HG03342 (cell line): Measurements from ENCODE around the gene RBFOX1.

Source experiments
- ATAC-seq: cut with Tn5 transposase; IDR thresholded peaks from one replicate; pipeline ENCODE4 v1.9.1; 2021; ENCODE audit warnings: mild to moderate bottlenecking, moderate library complexity; ENCODE audit not compliant: unreplicated experiment

RBFOX1 gene

DNA sequence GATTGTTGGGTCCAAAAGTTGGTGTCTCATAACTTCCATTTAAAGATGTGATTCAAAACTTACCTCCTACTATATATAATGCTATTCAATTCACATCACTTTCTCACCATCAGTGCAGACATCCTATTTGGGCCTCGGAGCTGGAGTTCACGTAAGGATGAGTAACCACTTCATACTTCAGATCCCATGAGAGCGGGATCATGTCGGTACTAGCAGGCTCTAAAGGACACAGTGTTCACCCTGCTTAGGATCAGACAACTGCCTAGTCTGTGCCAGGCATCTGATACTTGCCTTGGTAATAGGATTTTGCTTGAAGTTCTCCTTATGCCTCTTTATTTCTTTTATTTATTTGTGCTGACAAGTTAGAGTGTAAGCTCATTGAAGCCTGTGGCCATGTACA lies 39.5 kb downstream of the RBFOX1 start:
- no peak for ATAC-seq

DNA sequence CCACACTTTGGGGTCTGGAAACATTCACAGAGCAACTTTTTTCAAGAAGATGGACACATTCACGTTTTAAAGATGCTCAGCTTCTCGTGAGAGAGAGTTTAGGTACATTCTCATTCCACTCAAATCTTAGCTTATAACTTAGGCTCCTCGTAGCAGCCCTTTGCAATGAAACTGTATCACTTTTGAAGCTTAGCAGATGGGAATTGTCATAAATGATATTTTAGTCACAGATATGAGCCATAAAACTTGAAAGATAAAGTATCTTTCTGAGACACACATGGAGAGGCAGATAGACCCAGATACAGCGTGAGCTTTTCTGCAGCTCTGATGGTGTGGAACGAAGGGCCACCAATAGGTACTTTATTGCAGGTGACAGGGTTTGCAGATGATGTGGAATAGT lies 41.1 kb downstream of the RBFOX1 start:
- no peak for ATAC-seq

DNA sequence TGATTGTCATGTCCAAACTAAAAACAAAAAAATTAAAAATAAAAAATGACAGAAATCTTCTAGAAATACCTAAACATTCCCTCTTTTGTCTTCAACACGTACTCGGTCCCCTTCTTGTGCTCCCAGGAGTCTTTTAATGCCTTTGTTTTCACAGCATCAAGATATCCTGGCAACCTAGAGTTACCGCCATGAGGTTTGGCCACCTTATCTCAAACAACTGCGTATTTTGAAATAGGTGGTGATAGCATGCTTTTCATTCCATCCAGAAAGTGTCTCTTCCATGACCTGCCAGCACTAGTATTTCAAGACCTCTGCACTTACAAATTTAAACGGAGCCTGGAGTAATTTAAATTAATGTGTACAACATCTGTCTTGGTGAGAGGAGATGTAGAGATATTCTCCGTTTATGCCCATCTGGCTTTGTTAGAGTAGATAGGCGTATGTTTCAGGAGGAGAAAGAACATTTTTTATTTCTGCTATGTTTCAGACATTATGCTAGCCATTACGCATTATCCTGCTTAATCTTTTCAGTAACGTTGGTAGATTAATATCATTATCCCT lies 42.0 kb downstream of the RBFOX1 start:
- no peak for ATAC-seq

DNA sequence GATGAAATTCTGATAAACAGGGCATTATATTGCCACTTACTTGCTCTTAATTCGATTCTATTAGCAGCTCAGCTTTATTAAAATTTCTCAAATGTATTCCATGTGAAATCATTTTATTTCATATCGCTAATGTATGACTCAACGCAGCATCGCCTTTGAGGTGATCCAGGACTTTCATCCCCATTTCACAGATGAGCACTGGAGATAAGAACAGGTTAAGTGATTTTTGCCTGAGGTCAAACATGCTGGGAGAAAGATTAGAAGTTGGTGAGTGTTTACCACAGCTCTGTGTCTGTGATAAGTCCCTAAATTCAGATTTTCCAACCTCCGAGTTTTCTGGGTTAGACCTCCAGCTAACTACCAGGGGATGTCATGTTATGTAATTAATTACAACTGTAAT lies 43.6 kb downstream of the RBFOX1 start:
- ATAC-seq = no peak

DNA sequence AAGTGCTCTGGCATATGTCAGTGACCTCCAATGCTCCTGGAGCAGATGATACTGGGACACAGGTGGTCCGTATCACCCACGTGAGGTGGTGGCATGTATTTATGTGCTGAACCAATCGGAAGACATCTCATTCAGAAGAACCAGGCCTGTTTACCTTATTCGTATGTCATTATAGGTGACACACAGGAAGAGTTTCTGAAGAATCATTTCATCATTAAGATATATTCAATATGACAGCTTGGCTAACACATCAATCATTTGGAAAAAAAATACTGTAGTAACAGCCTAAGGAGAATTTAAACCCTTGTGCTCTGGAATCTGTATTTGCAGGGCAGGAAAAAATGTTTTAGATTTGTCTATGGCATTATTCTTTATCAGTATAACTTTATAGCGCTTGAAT lies 44.6 kb downstream of the RBFOX1 start:
- ATAC-seq = no peak

DNA sequence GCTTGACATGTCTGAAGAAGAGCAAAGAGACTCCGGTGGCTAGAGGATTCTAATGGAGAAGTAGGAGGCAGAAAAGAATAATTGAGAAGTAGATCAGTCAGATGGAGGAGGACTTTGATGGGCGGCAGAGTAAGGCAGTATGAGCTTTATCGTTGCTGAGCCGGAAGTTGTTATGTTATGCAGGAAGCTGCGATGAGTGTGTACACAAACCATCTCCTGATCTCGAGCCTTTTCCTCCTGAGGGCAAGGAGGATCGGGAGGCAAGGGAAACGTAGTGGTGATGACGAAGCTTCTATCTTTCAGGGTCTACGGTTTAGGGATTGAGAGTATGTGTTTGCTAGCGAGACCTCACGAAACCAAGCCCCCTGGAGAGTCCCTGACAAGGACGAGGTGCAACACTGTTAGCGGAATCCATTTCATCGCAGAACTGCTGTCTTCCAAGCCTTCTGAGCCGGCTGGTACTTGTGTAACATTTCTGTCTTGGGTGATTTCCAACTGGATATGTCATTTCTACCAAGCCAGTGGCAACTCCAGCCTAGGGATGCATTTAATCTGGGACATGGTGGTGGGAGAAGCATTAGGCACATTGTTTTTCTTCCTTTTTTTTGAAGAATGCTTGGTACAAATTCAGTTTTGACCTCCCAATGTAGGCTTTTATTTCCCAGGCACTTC lies 45.5 kb downstream of the RBFOX1 start:
- no peak for ATAC-seq

DNA sequence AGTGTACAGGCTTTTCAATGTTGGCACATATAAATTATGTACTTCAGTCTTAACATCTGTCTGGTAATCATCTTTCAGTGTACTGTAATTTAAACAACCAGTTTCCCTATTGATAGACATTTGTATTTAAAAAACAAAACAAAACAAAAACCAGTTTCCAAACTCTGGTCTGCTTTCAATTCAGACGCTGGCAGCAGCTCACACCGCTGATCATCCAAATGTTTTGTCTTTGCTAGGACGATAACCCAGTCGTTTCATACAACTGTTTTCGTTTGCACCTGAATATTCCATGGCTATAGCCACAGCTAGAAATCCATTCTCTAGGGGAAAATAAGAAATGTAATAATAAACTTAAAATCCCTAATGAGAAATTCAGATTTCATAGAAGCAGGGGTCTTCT lies 47.8 kb downstream of the RBFOX1 start:
- ATAC-seq = no peak

DNA sequence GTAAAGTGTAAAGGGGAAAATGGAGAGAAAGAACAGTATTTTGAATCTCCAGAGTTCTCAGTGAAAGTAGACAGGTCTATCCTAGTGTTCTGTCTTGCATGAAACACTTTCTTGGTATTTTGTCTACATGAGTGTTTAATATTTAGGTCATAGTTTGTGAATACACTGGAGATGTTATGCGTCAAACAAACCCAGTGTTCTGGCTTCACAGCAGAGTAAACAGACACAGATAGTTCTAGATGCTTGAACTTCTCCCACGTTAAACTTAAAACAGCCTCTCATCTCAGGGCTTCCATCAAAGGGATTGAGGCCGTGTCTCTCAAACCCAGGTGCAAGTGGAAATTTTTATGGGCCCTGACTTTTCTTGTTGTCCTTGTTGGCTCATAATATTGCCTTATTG lies 48.3 kb downstream of the RBFOX1 start:
- ATAC-seq = no peak

DNA sequence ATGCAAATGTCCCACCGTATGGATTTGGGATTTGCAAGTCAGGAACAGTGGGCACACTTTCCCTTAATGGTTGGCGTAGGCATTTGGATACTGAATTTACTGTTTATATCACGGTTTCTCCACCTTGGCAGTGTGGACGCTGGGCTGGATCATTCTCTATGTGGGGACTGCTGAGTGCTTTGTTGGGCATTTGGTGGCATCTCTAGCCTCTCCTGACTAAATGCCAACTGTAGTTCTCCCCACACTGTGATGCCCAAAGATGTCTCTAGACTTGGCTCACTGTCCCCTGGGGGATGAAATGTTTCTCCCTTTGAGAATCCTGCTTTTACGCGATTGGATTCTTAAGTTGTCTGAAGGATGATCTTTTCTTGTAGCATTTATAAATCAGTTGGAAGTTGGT lies 49.0 kb downstream of the RBFOX1 start:
- ATAC-seq = no peak

DNA sequence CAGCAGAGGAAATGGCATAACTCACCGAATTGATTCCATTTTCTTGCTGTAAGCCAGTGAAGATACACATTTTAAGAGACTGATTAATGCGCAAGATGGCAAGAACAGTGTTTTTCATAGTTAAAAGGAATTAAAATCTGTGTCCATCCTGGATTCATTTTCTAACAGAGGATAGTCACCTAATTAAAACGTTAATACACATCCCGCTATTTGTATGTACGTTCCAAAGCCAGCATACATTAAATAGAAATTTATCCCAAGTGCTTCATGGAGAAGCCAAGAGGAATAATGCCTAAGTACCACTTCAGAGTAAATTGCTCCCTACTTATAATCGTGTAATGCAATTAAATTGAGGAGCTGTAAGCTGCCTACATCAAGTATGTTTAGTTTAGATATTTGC lies 49.9 kb downstream of the RBFOX1 start:
- no peak for ATAC-seq

DNA sequence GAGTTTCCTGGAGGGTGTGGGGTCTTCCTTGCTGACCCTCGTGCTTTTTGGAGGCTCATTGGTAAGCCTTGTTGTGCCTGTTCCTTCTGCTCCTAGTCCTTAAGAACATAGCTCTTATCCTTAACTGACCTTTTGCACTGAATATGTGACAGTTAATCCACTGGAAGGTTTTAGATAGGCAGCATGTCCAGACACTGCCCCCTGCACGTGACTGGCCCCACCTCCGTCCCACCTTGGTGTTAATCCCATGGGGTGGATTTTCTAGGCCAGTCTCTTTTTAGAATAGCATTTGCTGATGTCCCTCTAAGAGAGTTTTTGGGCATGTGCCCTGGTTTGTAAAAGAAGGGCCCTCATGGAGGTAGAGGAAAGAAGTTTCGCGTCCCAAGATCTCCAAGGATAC lies 58.3 kb downstream of the RBFOX1 start:
- no peak for ATAC-seq

DNA sequence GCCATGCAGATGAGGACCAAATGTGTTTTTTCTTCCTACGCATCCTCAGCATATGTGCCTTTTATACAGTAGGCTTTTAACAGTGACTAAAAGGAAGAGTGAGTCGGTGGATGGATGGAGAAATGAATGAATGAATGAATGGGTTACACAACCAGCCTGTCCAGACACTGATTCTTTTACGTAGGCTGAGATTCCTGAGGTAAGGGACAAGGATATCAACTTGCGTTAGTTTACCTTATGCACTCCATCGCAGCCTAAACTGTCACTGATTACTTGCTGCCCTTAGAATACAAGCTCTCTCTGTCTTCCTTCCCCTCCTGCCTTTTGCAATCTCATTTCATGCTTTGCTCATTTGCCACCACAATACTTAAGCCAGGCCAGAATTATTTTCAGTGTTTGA lies 59.0 kb downstream of the RBFOX1 start:
- no peak for ATAC-seq

DNA sequence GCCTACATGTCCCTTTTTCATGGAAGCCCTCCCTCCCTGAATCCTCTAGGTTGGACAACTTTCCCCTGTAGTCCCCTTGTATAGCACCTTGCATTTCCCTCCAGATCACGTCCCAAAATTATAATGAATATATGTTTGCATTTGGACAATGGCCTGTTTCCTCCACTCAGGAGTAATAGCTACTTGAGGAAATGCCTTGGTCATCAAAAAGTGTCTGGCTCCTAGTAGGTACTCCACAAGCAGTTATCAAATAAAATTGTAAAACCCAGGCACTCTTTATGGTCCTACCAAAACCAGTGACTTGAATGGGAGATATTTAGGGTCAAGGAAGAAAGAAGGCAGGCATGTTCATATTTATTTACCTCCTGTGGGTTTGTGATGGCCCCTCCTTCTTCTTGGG lies 59.6 kb downstream of the RBFOX1 start:
- ATAC-seq = no peak

DNA sequence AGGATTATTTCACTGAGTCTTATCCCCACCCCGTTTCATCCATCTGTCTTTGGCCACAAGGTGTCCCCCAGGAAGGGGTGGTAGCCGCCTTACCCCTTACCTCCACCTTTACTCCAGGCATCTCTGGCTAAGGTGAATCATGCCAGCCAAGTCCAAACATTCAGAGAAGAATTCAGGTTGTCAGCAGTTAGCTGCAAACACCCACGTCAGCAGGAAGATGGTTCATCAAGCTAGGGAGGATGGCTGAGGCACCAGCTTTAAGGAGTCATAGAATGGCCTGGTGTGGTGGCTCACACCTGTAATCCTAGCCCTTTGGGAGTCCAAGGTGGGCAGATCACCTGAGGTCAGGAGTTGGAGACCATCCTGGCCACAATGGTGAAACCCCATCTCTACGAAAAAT lies 61.0 kb downstream of the RBFOX1 start:
- no peak for ATAC-seq

DNA sequence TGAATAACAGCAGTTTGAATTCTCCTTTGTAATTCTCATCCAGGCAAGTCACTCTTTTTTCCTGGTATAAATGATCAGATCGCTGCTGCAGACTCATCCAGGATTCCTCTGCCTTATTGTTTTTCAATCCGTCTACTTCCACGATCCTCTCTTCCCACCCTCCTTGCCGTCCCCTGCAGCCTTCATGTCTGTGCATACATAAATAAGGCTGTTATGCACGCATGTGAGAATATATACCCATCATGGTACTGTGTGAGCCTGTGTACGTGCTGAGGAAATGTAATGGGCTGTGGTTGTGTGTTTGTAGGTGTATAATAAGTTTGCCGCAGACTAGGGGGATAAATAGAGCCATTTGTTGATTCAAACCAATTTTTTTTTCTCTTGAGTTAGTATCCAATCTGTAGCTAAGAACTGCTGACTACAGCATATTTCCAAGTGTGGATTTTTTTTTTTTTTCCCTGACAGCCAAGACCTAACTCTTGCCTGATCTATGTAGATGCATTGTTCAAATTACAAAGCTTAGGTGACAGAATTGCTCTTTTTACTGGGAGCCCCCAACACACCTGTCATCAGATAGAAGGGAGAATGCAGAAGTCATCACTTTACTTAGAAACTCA lies 62.2 kb downstream of the RBFOX1 start:
- no peak for ATAC-seq

DNA sequence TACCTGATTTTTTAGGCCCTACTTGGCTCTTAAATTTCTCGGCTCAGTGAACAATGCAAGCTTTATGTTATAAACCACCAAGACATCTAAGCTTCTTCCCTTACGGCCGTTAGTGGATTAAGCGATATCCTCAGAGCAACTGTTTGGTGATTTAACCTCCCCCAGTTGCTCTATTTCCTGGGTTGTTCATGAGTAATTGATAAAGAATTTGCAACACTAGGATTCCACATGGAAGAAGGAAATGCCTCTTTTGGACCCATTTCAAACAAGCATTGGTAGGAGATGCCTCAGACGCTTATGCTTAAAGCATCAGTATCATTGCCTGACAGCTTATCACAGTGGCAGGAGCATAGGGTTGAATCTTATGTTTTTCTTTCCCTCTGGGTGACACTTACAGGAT lies 65.3 kb downstream of the RBFOX1 start:
- no peak for ATAC-seq

DNA sequence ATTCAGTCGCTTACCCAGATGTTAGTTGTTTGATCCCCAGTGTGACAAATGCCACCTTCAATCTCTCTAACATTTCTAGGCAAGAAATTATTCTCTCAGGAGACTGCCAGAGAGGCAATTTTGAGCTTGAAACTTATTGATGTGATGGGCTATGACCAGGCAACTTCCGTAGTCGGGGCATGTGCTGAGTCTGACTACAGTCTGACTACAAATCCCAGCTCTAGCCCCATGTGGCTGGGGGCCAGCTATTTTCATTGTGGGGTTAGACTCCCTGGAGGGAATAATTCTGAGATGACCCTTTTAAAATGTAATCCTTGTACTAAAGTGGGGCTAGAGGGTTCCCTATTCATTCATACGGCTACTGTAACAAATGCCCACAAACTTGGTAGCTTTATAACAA lies 65.9 kb downstream of the RBFOX1 start:
- no peak for ATAC-seq

DNA sequence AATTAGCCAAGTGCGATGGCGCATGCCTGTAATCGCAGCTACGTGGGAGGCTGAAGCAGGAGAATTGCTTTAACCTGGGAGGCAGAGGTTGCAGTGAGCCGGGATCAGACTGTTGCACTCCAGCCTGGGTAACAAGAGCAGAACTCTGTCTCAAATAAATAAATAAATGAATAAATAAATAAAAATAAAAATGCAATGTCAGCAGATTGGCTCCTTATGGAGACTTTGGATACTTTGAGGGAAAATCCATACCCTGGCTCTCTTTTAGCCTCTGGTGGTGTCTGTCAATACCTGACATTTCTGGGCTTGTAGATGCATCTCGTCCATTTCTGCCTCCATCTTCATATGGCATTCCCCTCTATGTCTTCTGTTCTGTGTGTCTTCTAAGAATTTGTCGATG lies 66.7 kb downstream of the RBFOX1 start:
- ATAC-seq = no peak

DNA sequence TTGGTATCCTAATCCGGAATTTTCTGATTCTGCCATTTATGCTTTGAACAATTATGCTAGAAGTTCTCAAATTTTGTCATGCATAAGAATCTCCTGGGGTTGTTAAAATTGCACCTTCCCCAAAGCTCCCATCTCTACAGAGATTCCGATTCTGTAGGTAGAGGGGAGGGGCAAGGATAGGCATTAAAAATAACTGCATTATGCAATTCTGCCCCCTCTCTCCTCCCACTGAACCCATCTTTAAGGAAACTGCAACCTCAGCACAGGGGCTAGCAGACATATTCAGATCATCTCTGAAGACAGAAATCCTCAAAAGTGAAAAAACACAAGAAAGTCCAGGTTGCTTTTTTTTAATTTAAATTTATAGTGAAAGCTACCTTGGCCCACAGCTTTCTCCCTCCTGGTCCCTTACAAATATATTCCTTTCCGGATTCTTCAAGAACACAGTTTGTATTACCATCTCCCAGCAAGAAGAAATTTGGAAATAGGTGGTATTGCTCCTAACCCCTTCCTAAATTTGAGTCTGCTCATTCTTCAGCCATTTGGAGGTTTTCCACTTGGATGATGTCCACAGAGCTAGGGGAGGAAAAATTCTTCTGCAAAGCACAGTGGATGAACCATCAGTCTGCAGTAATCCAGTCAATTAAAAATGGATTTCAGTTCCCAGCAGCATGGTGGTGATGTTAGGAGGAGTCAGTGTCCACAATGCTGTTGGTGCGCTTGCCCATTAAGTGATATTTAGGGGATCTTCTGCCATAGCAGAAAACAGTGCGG lies 67.7 kb downstream of the RBFOX1 start:
- ATAC-seq = no peak

DNA sequence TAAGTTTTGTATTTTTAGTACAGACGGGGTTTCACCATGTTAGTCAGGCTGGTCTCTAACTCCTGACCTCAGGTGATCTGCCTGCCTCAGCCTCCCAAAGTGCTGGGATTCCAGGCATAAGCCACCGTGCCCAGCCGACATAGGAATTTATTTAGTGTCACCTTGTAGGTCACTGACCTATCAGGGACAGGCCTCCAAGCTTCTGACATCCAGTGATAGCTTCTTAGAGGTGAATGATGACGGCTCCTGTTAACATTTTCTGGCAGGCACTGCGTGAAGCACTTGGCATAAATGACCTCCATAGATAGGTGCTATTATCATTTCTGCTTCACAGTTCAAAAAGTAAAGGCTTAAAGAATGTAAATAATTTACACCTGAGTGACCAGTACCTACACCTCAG lies 71.6 kb downstream of the RBFOX1 start:
- ATAC-seq = no peak

DNA sequence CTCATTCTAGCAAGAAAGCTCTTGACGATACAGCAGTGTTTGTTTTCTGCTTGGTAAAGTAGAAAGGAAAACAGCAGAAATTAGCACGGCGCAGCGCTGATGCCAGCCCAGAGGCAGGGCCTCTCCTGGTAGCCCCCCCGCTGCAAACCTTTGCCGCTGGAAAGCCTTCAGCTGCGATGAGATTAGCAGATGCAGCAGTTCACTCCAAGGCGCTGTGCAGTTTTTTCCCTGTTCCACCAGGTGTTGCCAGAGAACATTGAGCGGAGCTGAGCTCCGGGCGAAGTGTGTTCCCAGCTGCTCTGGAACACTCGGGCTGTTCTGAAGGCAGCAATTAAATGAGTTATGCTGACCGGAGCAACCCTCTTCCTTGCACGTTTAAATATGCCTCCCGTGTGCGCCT lies 72.5 kb downstream of the RBFOX1 start:
- no peak for ATAC-seq
